Activated CD8-positive, alpha-beta memory T cell treated with anti-CD3 and anti-CD28 coated beads for 36 hours (primary cell): ENCODE measurements around the gene AUTS2. TPM values are rescaled to one million over a fixed set of nuclear protein-coding genes. Genes with fewer than 3 reads are reported as not detected.
"Not testable (repeated sequence)": the region's sequence is repeated elsewhere in the genome, so short reads cannot be mapped to it uniquely, and the experiment has no call there.

ENCODE experiments used
- CTCF ChIA-PET: fragments of 350-600 bp; sonication (Branson Sonifier 250); formaldehyde crosslinking; loops from one replicate; lab custom pipeline; 2021; ENCODE audit warnings: antibody characterized with exemption; lab: Charles Lee
- POLR2A ChIA-PET: fragments of 350-600 bp; sonication (Branson Sonifier 250); formaldehyde crosslinking; loops from one replicate; lab custom pipeline; 2021; ENCODE audit warnings: antibody characterized with exemption; lab: Charles Lee
- total RNA-seq, 2 experiments: library from RNA; stranded (reverse); gene quantifications; one replicate each; pipeline ENCODE4 v1.2.3, GENCODE V29; 2021

AUTS2 gene
- total RNA-seq, 2 experiments from 2014 or later = 3.4 to 3.5 TPM

GRCh38 chr7:70725448-70725847 lies 1127.2 kb downstream of the AUTS2 start:
- CTCF ChIA-PET = no interaction called here

GRCh38 chr7:70726294-70726693 lies 1128.0 kb downstream of the AUTS2 start:
- POLR2A ChIA-PET = no interaction called here

More at GRCh38 chr7:70725448-70725847, 1127.2 kb downstream of the AUTS2 start:
- POLR2A ChIA-PET = no interaction called here

DNA sequence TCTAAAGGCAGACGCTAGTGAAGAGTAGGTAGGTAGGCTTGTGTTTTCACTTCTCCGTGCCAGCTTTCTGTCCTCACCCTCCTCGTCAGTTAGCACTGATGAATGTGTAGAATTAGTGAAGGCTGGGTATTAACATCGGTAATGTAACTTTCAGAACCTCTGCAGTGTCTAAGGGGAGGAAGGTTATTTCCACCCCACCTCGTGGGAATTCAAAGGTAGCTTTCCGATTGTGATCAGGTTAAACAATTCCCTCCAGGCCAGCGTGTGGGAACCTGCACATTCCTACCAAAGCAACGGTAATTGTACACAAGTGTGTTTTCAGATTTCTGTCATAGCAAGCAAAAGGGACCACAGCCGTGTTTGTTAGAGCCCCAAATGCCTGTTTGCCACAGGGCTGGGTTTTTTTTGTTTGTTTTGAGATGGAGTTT lies 1128.7 kb downstream of the AUTS2 start:
- POLR2A ChIA-PET = no interaction called here
- CTCF ChIA-PET = no interaction called here

More at GRCh38 chr7:70726294-70726693, 1128.0 kb downstream of the AUTS2 start:
- CTCF ChIA-PET = no interaction called here

DNA sequence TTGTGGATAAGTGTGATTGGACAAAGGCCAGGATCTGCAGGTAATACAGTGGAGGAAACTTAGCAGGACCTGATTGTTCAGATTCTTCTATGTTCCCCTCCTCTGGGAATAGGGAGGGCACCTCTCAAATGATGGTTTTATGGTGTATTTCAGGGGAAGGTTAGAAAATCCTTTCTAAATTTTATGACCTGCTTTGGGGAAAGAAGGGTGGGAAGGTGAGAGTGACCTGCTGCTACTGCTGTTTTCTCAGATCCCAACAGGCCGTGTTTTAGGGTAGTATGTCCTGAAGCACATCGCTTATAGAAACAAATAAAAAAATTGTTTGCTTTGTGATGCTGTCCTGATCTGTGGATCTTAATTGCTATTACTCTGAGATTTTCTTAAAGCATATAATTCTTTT lies 1129.6 kb downstream of the AUTS2 start:
- CTCF ChIA-PET = no interaction called here

GRCh38 chr7:70728872-70729552 lies 1130.7 kb downstream of the AUTS2 start:
- CTCF ChIA-PET = interaction anchor here (0.7 kb wide), 1 partner anchor 971 kb away, joined by 4 read pairs; no protein-coding TSS in a partner anchor
- POLR2A ChIA-PET = no interaction called here

More for the DNA sequence above, 1129.6 kb downstream of the AUTS2 start:
- POLR2A ChIA-PET = no interaction called here

DNA sequence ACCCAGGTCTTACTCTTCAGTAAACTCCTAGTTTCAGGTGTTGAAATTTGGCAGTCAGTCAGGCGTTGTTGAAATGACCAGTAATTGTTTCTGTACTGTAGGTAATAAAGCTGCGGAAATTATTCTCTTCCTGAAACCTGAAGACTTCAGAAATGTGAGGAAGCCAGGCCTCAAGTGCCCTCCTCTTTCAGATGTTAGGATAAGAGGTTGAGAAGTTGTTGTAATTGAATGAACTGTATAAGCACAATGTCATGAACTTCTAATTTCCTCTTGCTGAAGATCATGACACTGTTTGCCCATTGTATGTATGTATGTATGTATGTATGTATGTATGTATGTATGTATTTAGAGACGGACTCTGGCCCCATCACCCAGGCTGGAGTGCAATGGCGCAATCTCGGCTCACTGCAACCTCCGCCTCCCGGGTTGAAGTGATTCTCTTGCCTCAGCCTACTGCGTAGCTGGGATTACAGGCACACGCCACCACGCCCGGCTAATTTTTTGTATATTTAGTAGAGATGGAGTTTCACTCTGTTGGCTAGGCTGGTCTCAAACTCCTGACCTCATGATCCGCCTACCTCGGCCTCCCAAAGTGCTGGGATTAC lies 1131.4 kb downstream of the AUTS2 start:
- CTCF ChIA-PET = interaction anchor here (0.6 kb wide), 1 partner anchor 12 kb away, joined by 3 read pairs; no protein-coding TSS in a partner anchor
- POLR2A ChIA-PET = not testable (repeated sequence)

GRCh38 chr7:70730451-70731110 lies 1132.3 kb downstream of the AUTS2 start:
- ChIA-PET POLR2A (no interaction called here), CTCF (interaction anchor here (0.6 to 1.0 kb wide), 2 partner anchors 12 to 16 kb away, joined by 3 read pairs; no protein-coding TSS in a partner anchor)

DNA sequence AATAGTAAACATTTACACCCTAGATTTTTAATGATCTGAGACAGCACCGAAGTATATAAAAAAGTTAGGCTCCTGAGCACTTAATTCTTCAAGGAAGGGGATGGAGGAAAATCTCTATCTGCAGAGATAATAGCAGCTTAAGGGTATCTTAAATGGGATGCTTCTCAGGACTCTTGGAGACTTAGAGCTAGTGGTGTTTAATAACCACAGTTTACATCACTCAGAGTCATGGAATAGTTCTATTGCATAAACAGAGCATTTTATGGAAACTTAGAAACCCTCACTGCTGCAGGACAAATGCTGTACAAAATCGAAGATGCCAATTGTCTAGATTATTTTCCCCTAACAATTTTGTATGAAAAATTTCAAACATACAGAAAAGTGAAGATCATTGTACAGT lies 1134.8 kb downstream of the AUTS2 start:
- CTCF ChIA-PET = no interaction called here
- POLR2A ChIA-PET = no interaction called here

GRCh38 chr7:70734411-70734810 lies 1136.1 kb downstream of the AUTS2 start:
- CTCF ChIA-PET = interaction anchor here (0.7 kb wide), 1 partner anchor 17 kb away, joined by 3 read pairs; no protein-coding TSS in a partner anchor
- POLR2A ChIA-PET = no interaction called here

DNA sequence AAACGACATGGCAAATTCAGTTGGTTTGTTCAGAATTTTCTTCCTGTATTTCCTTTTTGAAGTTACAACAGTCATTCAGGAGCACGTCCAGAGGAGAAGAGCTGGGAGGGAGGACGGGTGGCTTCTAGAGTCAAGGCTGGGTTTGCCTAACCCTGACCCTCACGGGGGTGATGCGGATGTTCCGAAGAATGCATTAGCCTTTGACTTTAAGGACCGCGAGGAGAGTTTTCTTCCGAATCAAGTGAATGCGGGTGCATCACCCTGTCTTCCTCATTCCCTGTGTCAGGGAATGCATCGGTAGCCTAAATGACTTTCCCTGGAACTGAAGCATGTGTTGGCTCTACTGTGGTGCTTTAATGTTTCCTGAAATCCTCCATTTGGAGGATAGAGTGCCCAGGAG lies 1137.0 kb downstream of the AUTS2 start:
- POLR2A ChIA-PET = no interaction called here
- CTCF ChIA-PET = no interaction called here

- ChIA-PET CTCF (no interaction called here), POLR2A (no interaction called here)
Measured at GRCh38 chr7:70736715-70737460, 1138.6 kb downstream of the AUTS2 start.

DNA sequence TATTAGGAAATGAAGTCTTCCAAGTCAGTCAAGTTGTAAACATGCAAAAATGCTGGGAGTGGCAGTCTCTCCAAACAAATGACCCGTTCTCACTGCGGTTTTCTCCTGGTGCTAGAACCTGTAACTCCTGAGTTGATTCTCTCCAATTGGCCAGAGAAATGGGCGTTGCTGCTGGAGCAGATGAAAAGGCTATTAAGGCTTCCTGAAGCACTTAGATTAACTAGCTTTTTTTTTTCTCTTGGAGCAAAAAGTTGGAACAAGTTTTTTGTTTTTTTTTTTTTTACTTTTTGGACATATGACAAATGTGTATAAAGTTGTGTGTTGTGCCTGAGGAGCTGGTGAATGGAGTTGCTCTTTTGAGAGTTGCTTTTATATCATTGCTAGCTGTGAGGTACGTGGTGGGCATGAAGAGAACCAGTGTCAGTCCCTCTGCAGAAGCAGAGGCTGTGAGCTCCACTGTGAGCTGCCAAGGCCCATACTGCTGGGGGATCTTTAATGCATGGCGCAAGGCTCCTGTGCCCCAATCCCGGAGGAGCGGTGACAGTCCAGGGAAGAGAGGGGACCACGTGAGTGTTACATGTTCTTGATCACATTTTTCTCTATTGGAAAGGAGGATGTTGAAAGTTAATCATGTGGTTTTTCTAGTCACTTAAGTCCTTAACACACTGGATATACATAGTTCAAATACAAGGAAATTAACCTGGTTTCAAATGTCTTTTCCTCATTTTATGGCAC lies 1140.0 kb downstream of the AUTS2 start:
- POLR2A ChIA-PET = no interaction called here
- CTCF ChIA-PET = interaction anchor here (1.0 kb wide), 1 partner anchor 42 kb away, joined by 3 read pairs; no protein-coding TSS in a partner anchor

GRCh38 chr7:70739646-70740210 lies 1141.5 kb downstream of the AUTS2 start:
- CTCF ChIA-PET = no interaction called here
- POLR2A ChIA-PET = no interaction called here

DNA sequence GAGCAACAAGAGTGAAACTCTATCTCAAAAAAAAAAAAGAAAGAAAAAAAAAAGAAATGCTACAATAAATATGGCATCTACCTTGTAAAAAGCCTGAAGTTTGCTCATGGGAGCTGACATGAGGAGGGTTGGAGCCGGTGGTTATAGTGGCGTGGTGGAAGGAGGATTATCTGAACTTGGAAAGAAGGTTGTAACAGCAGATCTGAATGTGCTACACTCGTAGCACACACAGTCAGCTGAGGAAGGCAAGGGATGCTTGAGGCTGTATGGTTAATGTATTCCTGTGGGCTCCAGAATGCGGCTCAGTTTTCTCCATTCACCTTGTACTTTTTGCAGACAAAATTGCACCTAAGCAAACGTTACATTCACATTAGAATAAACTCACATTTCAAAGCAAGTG lies 1143.4 kb downstream of the AUTS2 start:
- ChIA-PET POLR2A (no interaction called here), CTCF (no interaction called here)

- ChIA-PET POLR2A (no interaction called here), CTCF (no interaction called here)
Measured at GRCh38 chr7:70743531-70744325, 1145.5 kb downstream of the AUTS2 start.

GRCh38 chr7:70744492-70744891 lies 1146.2 kb downstream of the AUTS2 start:
- ChIA-PET CTCF (no interaction called here), POLR2A (no interaction called here)

DNA sequence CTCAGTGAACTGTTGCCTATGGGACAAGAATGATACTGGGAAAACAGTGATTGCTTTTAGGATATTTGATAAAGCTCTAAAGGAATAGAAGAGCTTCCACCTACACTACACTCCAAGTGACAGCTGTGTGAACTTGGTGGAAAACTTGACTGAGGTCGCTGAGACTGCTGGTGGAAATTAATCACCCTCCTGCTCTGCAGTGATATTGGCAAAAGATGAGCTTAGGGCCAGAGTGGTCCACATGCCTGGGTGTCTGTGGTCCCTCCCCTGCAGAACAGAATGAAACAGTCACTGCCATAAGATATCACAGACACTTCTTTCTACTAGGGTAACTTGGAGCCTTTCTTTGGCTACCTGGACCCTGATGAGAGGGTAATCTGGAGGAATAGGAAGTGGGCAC lies 1151.6 kb downstream of the AUTS2 start:
- ChIA-PET CTCF (interaction anchor here (1.0 to 1.9 kb wide), 2 partner anchors 29 to 52 kb away, joined by 3 to 4 read pairs; no protein-coding TSS in a partner anchor), POLR2A (no interaction called here)

GRCh38 chr7:70751895-70752294 lies 1153.6 kb downstream of the AUTS2 start:
- ChIA-PET POLR2A (no interaction called here), CTCF (interaction anchor here (1.4 kb wide), 1 partner anchor 25 kb away, joined by 3 read pairs; no protein-coding TSS in a partner anchor)
